Measurements from ENCODE around the gene GDPD5. TPM values are rescaled to one million over a fixed set of nuclear protein-coding genes. Genes with fewer than 3 reads are reported as not detected.

GDPD5 gene
- total RNA-seq, 1 experiment from 2014 or later = 28.6 TPM

DNA sequence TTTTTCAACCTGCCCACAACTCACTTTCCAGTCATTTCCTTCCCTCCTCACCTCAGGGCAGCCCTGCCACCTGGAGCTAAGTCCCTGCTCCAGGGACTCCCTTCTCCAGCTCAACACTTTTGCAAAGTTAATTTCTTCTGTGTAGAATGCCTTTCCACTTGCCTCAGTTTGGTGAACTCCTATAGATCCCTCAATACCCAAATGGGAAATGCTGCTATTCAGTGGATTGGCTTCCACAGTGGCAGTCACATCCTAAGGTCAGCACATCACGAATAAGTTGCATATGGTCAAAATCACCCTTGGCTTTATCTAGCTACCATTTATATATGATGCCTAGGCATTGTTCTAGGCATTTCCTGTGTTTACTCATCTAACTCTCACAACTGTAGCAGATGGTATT is 23.6 kb downstream of the GDPD5 start:
- no peak overlapping the region for H3K27ac Mint-ChIP-seq (ENCODE audit: unreplicated experiment)
- BruUV-seq (replicated peaks) = no TSS peak
- POLR2A ChIA-PET = no interaction called here
- no peaks in the 10 kb centered on the region for H3K36me3 ChIP-seq (ENCODE audit: control insufficient read depth, insufficient read depth, low read length)
- H3K4me1 Mint-ChIP-seq (ENCODE audit: low read depth, unreplicated experiment) = peaks cover 43% of the 10 kb centered on the region
- H3K4me1 ChIP-seq = peaks cover 51% of the 10 kb centered on the region
- no peaks in the 10 kb centered on the region for H3K36me3 Mint-ChIP-seq (ENCODE audit: insufficient read depth, unreplicated experiment)
- TF ChIP-seq, protein P1, sequence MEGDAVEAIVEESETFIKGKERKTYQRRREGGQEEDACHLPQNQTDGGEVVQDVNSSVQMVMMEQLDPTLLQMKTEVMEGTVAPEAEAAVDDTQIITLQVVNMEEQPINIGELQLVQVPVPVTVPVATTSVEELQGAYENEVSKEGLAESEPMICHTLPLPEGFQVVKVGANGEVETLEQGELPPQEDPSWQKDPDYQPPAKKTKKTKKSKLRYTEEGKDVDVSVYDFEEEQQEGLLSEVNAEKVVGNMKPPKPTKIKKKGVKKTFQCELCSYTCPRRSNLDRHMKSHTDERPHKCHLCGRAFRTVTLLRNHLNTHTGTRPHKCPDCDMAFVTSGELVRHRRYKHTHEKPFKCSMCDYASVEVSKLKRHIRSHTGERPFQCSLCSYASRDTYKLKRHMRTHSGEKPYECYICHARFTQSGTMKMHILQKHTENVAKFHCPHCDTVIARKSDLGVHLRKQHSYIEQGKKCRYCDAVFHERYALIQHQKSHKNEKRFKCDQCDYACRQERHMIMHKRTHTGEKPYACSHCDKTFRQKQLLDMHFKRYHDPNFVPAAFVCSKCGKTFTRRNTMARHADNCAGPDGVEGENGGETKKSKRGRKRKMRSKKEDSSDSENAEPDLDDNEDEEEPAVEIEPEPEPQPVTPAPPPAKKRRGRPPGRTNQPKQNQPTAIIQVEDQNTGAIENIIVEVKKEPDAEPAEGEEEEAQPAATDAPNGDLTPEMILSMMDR (IDR thresholded peaks at IDR 0.05; ENCODE audit: insufficient read depth in 1 of 2, low read depth in 1 of 2, low read length in 1 of 2, severe bottlenecking in 1 of 2, unreplicated experiment in 1 of 2) = no peak
- no peak overlapping the region for H3K4me3 ChIP-seq (ENCODE audit: low read depth, low read length)
- H3K27me3 ChIP-seq (replicated peaks; ENCODE audit: control insufficient read depth, insufficient read depth, low read length) = no peaks in the 10 kb centered on the region
- intact Hi-C loops (cut with micrococcal nuclease; ENCODE audit: unreplicated experiment) = no loop called here
- no peaks in the 10 kb centered on the region for H3K9me3 Mint-ChIP-seq (ENCODE audit: unreplicated experiment)
- H3K4me3 Mint-ChIP-seq (ENCODE audit: unreplicated experiment) = no peak overlapping the region
- no peaks in the 10 kb centered on the region for H3K27me3 Mint-ChIP-seq (ENCODE audit: insufficient read depth, unreplicated experiment)
- CTCF ChIA-PET = no interaction called here
- no peaks in the 10 kb centered on the region for H3K9me3 ChIP-seq
- DNase-seq = no peak

DNA sequence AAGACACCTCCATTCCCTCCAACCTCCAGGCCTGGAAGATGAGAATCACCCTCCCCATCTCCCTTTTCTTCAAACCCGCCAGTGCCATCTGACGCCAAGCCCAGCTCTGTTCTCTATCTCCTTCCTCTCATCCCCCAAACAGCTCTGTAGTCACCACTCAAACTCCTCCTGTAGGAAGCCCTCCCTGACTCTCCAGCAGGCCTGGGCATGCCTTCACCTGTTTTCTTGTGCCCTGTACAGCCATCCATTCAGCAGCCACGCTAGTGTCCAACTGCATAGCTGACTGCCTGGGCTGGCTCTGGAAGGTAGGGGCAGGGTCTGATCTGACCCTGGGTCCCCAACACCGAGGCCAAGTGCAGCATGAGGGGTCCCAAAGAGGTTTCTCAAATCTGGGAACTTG is 25.0 kb downstream of the GDPD5 start:
- H3K36me3 Mint-ChIP-seq (ENCODE audit: insufficient read depth, unreplicated experiment) = no peaks in the 10 kb centered on the region
- no peaks in the 10 kb centered on the region for H3K27me3 Mint-ChIP-seq (ENCODE audit: insufficient read depth, unreplicated experiment)
- H3K27ac Mint-ChIP-seq (ENCODE audit: unreplicated experiment) = peak overlapping the region; percentile 16
- BruUV-seq (replicated peaks) = no TSS peak
- no peak for DNase-seq
- ChIA-PET POLR2A (no interaction called here), CTCF (no interaction called here)
- Histone ChIP-seq H3K9me3 (no peaks in the 10 kb centered on the region), H3K27me3 (replicated peaks; ENCODE audit: control insufficient read depth, insufficient read depth, low read length) (no peaks in the 10 kb centered on the region), H3K36me3 (ENCODE audit: control insufficient read depth, insufficient read depth, low read length) (no peaks in the 10 kb centered on the region), H3K4me1 (peaks cover 51% of the 10 kb centered on the region), H3K4me3 (ENCODE audit: low read depth, low read length) (no peak overlapping the region)
- H3K4me1 Mint-ChIP-seq (ENCODE audit: low read depth, unreplicated experiment) = peaks cover 39% of the 10 kb centered on the region
- TF ChIP-seq, protein P1 (IDR thresholded peaks at IDR 0.05; ENCODE audit: insufficient read depth in 1 of 2, low read depth in 1 of 2, low read length in 1 of 2, severe bottlenecking in 1 of 2, unreplicated experiment in 1 of 2) = no peak
- H3K9me3 Mint-ChIP-seq (ENCODE audit: unreplicated experiment) = no peaks in the 10 kb centered on the region
- intact Hi-C loops (cut with micrococcal nuclease; ENCODE audit: unreplicated experiment) = no loop called here
- no peak overlapping the region for H3K4me3 Mint-ChIP-seq (ENCODE audit: unreplicated experiment)

DNA sequence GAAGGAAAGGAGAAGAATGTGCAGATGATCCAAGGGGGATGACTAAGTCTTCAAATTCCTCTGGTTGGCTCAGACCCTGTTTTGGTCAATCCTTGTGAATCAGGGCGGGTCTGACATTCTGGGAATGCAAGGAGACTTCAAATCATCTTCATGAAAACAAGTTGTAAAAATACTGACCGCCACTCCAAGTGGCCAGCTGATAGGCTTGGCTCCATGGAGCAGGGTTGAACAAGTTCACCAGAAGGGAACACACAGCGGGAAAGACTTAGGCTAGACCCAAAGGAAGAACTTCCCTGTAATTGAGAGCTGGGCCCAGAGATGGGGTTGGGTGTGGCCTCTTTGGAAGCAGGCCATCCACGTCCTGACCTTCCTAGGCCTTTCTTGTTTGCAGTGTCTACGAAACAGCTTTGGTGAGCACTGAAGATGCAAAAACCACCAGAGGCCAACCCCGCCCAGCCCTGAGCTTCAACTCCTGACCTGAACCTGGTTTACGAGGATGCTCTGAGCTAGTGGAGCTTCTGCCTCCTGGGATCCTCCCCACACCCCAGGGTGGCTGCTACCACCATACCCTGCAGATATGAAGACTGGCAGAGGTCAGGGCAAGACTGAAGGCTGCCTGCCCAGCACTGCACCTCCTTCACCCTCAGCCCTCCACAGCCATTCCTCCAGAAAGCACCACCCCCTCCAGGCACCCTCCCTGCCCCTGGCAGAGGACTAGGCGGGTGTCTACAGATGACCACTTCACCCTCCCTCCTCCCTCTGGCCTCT is 26.1 kb downstream of the GDPD5 start:
- no peaks in the 10 kb centered on the region for H3K27me3 Mint-ChIP-seq (ENCODE audit: insufficient read depth, unreplicated experiment)
- DNase-seq = peak; percentile 59 to 73
- H3K4me1 ChIP-seq = peaks cover 40% of the 10 kb centered on the region
- H3K36me3 ChIP-seq (ENCODE audit: control insufficient read depth, insufficient read depth, low read length) = no peaks in the 10 kb centered on the region
- ChIA-PET CTCF (interaction anchor here (0.6 to 1.8 kb wide), 10 partner anchors 10 to 281 kb away, joined by 3 to 5 read pairs (median 4); partner anchors contain the start of gene GDPD5), POLR2A (interaction anchor here (0.6 to 1.0 kb wide), 2 partner anchors 9 to 632 kb away, joined by 3 read pairs; no protein-coding TSS in a partner anchor)
- H3K36me3 Mint-ChIP-seq (ENCODE audit: insufficient read depth, unreplicated experiment) = no peaks in the 10 kb centered on the region
- H3K27me3 ChIP-seq (replicated peaks; ENCODE audit: control insufficient read depth, insufficient read depth, low read length) = no peaks in the 10 kb centered on the region
- H3K9me3 Mint-ChIP-seq (ENCODE audit: unreplicated experiment) = no peaks in the 10 kb centered on the region
- intact Hi-C loops (cut with micrococcal nuclease; ENCODE audit: unreplicated experiment) = loop anchor here (5.0 kb wide), 1 partner anchor 52 kb away; no protein-coding TSS in a partner anchor
- no TSS peak for BruUV-seq (replicated peaks)
- no peaks in the 10 kb centered on the region for H3K9me3 ChIP-seq
- TF ChIP-seq, protein P1 (IDR thresholded peaks at IDR 0.05; ENCODE audit: insufficient read depth in 1 of 2, low read depth in 1 of 2, low read length in 1 of 2, severe bottlenecking in 1 of 2, unreplicated experiment in 1 of 2) = no peak
- H3K4me1 Mint-ChIP-seq (ENCODE audit: low read depth, unreplicated experiment) = peaks cover 27% of the 10 kb centered on the region
- peak overlapping the region; percentile 30 for H3K27ac Mint-ChIP-seq (ENCODE audit: unreplicated experiment)
- H3K4me3 Mint-ChIP-seq (ENCODE audit: unreplicated experiment) = no peak overlapping the region
- H3K4me3 ChIP-seq (ENCODE audit: low read depth, low read length) = no peak overlapping the region

All from Caco-2 (cell line).